Renal cortex interstitium (tissue), 11 donors: ENCODE data around the gene SLC10A6. TPM values are rescaled to one million over a fixed set of nuclear protein-coding genes. Genes with fewer than 3 reads are reported as not detected.
A peak's percentile ranks its signal among the peaks of the same experiment; 100 is the strongest.

Experiments
- DNase-seq, 11 donors: peaks; one replicate each; pipeline ENCODE4 v3.0.0-alpha.2; 2013; ENCODE audit warnings: low read depth in 9 of 11, low spot score in 4 of 11; ENCODE audit errors: extremely low read depth in 1 of 11
- polyA plus RNA-seq, 3 donors: library from polyadenylated mRNA; unstranded; fragments of 120-200 nt; gene quantifications; one replicate each; pipeline ENCODE4 v1.2.1, GENCODE V29; 2013; ENCODE audit not compliant: insufficient read length in 3 of 3

The SLC10A6 gene
- polyA plus RNA-seq, 3 donors: 0.25 to 0.42 TPM; not detected in 1

GRCh38 chr4:86856896-86857295, 7.7 kb upstream of the SLC10A6 start:
- no peak for DNase-seq

GRCh38 chr4:86855572-86855971, 6.4 kb upstream of the SLC10A6 start:
- DNase-seq: no peak

- no peak for DNase-seq
Observed at GRCh38 chr4:86853209-86853608, 4.0 kb upstream of the SLC10A6 start.

GRCh38 chr4:86848136-86848535, 1.0 kb downstream of the SLC10A6 start:
- no peak for DNase-seq

- no peak for DNase-seq
Observed at GRCh38 chr4:86847571-86847970, 1.6 kb downstream of the SLC10A6 start.

- DNase-seq: no peak
Observed at GRCh38 chr4:86846921-86847320, 2.3 kb downstream of the SLC10A6 start.

- DNase-seq: no peak
Observed at GRCh38 chr4:86845593-86845992, 3.6 kb downstream of the SLC10A6 start.

GRCh38 chr4:86841309-86841708, 7.9 kb downstream of the SLC10A6 start:
- no peak for DNase-seq

GRCh38 chr4:86840858-86841257, 8.3 kb downstream of the SLC10A6 start:
- DNase-seq: no peak

GRCh38 chr4:86837691-86838503, 11.3 kb downstream of the SLC10A6 start:
- DNase-seq: no peak

- DNase-seq: no peak
Observed at GRCh38 chr4:86835677-86836076, 13.5 kb downstream of the SLC10A6 start.

GRCh38 chr4:86834901-86835300, 14.3 kb downstream of the SLC10A6 start:
- DNase-seq: no peak

GRCh38 chr4:86833615-86834014, 15.6 kb downstream of the SLC10A6 start:
- DNase-seq: no peak

GRCh38 chr4:86831262-86832130, 17.7 kb downstream of the SLC10A6 start:
- DNase-seq: no peak

GRCh38 chr4:86825511-86825910, 23.7 kb downstream of the SLC10A6 start:
- no peak for DNase-seq

- DNase-seq: no peak
Observed at GRCh38 chr4:86822136-86822535, 27.0 kb downstream of the SLC10A6 start.

- DNase-seq: no peak
Observed at GRCh38 chr4:86821151-86821550, 28.0 kb downstream of the SLC10A6 start.

GRCh38 chr4:86819561-86819960, 29.6 kb downstream of the SLC10A6 start:
- no peak for DNase-seq

- peak in 1 of 11 donors; percentile 25 for DNase-seq
Observed at GRCh38 chr4:86818841-86819240, 30.3 kb downstream of the SLC10A6 start.

- peak in 1 of 11 donors; percentile 5 for DNase-seq
Observed at GRCh38 chr4:86818211-86818610, 31.0 kb downstream of the SLC10A6 start.
